AG20443 (cell line): ENCODE results near the gene KCNMA1.
A peak's percentile ranks its signal among the peaks of the same experiment; 100 is the strongest.

ENCODE experiments used
- DNase-seq: peaks from one replicate; pipeline ENCODE4 v3.0.0; 2012; ENCODE audit warnings: low spot score, mixed read lengths

Gene KCNMA1

GRCh38 chr10:76928565-76928964, 709.0 kb downstream of the KCNMA1 start:
- no peak for DNase-seq

- DNase-seq, result no peak
Observed at GRCh38 chr10:76925636-76926405, 711.8 kb downstream of the KCNMA1 start.

- DNase-seq, result peak; percentile 53
Observed at GRCh38 chr10:76922666-76923065, 714.9 kb downstream of the KCNMA1 start.

- DNase-seq, result no peak
Observed at GRCh38 chr10:76921383-76922010, 716.1 kb downstream of the KCNMA1 start.

GRCh38 chr10:76920581-76920980, 717.0 kb downstream of the KCNMA1 start:
- DNase-seq, result no peak

DNA sequence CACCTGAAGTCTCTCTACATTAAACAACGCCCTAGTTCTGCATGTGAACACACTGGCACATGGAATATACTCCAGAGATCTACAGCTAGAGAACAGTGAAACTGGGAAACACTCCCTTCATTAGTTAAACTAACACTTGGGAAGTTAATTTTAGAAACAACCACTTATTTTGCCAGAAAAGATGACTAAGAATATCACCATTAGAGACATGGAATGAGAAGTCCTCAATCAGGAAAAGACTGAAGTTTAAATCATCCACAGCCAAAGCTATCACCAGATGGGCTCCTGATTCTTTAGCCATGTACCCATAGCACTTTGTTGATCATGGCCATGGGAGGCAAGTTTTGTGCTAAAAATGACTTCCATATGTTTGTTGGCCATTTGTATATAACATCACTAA, 719.5 kb downstream of the KCNMA1 start:
- no peak for DNase-seq

GRCh38 chr10:76917071-76917470, 720.5 kb downstream of the KCNMA1 start:
- DNase-seq, result no peak

GRCh38 chr10:76916536-76916935, 721.1 kb downstream of the KCNMA1 start:
- peak; percentile 19 for DNase-seq

DNA sequence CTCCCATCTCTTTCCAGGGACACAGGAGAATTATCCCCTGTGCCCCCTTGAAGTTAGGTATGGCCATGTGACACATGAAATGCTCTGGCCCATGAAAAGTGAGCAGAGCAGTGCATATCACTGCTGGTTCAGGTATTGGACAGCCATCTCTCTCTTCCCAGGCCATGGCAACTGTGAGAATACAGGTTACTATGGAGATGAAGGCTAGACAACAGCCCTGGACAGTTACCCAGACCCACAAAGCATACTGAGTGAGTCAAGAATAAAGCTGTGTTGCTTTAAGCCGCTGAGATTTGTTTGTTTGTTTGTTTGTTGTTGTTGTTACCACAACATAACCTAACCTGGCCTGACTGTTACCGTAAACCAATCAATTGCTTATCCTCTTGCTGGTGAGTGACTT, 722.3 kb downstream of the KCNMA1 start:
- DNase-seq, result no peak

- DNase-seq, result no peak
Observed at GRCh38 chr10:76911184-76911583, 726.4 kb downstream of the KCNMA1 start.

DNA sequence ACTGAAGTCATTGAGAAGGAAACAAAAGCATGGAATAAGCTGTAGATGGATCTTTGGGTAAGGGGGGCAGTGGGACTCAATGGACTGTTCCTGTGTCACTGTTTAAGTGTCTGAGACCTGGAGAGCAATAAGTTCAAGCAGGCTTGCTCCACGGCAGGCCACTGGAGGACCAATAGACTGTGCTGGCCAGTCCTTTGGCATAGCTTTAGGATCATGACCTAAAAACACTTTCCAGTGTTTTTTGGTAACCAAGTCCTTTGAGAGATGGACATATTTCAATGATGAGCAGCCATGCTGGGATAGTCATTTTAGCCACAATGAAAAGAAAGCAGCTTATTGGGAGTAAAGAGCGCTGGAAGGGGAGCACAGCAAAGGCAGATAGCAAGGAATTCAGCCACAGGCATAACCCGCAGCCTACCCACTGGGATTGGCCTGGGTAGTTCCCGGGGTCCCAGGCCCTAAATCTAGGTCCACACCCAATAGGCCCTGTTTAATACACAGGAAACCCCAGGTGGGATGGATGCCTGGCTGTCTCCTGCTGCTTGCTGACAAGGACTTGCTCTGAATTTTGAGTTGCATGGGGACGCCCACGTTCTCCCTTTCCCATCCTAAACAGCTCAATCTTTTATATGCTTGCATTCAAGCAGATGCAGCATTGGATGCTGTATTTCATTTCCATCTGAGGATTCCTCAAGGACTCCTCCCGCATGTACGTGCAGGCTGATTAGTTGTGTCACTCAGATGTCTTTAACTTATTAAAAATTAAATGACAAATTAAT, 727.2 kb downstream of the KCNMA1 start:
- no peak for DNase-seq

- DNase-seq, result no peak
Observed at GRCh38 chr10:76906256-76906655, 731.4 kb downstream of the KCNMA1 start.

DNA sequence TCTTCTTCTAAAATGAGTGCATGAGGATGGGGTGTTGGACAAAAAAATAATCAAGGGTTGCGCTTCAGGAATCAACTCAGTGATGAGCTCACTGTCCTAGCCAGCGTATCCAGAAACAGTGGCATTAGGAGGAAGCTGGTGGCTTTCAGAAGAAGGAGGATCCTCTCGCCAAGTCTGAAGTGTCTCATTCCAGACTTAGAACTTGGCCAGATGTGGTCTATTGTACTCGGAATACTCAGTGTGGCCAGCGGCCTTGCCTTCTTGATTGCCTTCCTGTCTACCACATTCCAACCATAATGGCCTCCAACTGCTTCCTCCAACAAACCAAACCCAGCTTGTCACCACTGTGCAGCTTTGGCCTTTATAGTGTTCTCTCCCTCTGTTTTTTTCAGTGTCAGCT, 732.4 kb downstream of the KCNMA1 start:
- DNase-seq, result peak; percentile 18

GRCh38 chr10:76903387-76903945, 734.1 kb downstream of the KCNMA1 start:
- no peak for DNase-seq

- DNase-seq, result no peak
Observed at GRCh38 chr10:76902949-76903348, 734.7 kb downstream of the KCNMA1 start.

DNA sequence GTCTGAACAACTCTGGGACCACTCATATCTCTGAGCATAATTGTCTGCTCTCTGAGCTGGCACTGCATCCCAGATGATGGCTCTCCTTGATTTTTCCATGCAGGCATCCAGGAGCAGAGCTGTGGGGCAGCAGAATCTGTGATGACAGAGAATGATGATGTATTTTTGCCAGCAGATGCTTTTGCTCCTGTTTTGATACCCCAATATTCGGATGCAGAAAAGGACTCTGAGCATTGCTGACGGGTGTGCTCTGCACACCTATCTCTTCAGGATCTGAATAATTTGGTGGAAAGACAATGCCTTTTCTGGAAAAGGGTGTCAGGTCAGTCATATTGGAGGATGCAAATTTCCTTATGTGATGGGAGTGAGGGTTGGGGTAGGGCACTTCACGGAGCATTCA, 735.9 kb downstream of the KCNMA1 start:
- no peak for DNase-seq

GRCh38 chr10:76899490-76899889, 738.1 kb downstream of the KCNMA1 start:
- DNase-seq, result no peak

DNA sequence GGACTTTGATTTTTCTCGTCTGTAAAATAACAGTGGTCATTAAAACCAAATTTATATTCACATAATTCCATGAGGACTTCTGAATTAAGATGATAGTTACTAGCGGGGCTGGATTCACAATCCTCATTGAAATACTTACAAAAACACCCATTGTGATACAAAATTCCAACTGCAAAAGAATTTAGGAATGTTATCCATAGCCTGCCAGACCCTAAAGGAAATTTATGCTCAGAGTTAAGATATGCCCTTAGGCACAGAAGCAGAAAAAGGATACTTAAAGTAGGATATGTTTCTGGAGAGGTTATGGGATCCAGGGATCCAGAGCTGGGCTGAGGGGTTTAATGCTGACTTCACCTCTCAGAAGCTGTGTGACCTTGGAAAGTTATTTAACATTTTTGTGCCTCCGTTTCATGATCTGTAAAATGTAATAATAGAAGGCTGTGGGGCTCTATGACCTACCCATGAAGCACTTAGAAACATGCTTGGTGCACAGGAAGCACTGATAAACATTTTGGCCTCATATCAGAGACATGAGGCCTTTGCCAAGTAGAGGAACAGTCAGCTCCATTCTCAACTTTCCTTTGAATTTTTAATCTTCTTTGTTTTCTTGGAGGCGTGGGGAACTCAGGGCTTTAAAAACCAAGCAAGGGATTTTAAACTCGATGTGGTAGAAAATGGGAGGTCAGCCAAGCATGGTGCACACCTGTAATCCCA, 744.7 kb downstream of the KCNMA1 start:
- no peak for DNase-seq

DNA sequence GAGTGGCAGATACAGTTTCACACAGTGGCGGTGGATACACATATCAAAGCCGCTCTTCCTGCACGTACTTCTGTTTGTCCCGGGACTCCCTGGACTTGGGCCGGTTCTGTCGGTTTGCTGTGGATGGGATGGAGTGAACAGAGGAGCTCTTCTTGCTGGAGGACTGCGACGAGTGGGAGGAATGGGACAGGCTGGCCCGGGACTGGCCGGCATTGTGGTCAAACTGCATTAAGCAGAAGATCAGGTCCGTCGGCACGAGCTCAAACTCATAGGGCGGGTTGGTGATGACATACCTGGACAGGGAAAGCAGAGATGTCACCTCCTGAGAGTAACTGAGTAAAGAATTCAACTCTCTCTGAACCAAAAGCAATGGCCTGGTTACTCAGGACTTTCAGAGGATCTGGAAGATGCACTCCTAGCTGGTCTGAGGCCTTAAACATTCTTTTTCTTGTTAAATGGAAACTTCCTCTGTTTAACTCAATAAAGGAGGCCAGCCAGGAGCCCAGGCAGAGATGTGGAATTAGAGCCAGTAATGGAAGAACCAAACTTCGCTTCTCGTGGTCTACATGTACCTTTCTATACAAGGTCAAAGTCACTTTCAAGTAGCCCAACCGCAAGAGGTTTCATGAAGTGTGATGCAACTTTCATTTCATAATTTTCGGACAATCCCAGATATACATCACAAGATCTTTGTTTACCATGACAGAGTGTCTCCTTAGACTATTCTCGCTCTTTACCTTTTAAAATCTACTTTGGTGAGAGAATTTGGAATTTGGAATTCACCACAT, 750.2 kb downstream of the KCNMA1 start:
- no peak for DNase-seq

GRCh38 chr10:76885816-76886215, 751.8 kb downstream of the KCNMA1 start:
- DNase-seq, result peak; percentile 47

- no peak for DNase-seq
Observed at GRCh38 chr10:76884673-76885275, 752.8 kb downstream of the KCNMA1 start.
